Measurements from ENCODE around the gene PRIM1.
A peak's percentile ranks its signal among the peaks of the same experiment; 100 is the strongest.
"Not testable (repeated sequence)": the region's sequence is repeated elsewhere in the genome, so short reads cannot be mapped to it uniquely, and the experiment has no call there.

PRIM1 gene

GRCh38 chr12:56759263-56759908 lies 7.3 kb upstream of the PRIM1 start:
- DNase-seq: no peak

DNA sequence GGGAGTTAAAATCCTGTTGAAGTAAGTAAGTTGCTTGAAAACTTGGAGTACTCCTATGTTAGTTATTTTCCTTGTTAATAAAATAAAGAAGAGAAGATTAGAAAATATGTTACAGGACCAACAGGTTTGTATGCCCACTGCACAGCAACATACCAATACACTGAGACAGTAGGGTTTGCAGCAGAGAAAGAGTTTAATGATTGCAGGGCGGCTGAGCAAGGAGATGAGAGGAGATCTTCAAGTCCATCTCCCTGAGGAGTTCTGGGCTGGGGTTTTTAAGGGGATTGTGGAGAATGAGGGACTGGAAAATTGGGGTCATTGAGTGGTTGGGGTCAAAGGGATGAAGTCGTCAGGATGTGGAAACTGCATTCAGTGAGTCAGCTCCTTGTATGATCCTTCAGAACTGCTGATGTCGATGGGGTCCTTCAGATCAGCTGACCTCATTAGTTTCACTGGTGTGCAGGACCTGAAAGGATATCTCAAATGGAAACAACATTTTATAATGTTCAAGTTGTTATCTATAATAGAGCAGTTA lies 6.7 kb upstream of the PRIM1 start:
- no peak for DNase-seq

GRCh38 chr12:56757971-56758370 lies 5.8 kb upstream of the PRIM1 start:
- DNase-seq: not testable (repeated sequence)

- no peak for DNase-seq
Measured at GRCh38 chr12:56753566-56753965, 1.4 kb upstream of the PRIM1 start.

GRCh38 chr12:56750596-56750995 lies 1.5 kb downstream of the PRIM1 start:
- not testable (repeated sequence) for DNase-seq

DNA sequence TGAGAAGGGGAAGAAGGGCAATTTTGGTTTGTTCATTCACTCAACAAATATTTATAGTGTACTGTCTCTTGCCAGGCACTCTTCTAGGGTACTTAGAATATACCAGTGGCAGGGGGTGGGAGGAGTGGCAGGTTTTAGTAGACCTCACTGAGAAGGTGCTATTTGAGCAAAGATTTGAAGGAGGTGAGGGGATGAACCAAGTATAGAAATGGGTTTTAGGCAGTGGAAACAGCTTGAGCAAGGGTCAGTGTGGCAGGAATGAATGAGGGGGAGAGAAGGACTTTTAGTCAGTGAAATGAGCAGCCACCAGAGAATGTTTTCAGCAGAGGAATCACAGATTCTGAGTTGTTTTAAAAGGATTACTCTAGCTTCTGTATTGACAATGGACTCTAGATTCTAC lies 2.3 kb downstream of the PRIM1 start:
- no peak for DNase-seq

GRCh38 chr12:56749359-56749758 lies 2.8 kb downstream of the PRIM1 start:
- DNase-seq: no peak

GRCh38 chr12:56728139-56728861 lies 23.8 kb downstream of the PRIM1 start:
- DNase-seq: no peak

DNA sequence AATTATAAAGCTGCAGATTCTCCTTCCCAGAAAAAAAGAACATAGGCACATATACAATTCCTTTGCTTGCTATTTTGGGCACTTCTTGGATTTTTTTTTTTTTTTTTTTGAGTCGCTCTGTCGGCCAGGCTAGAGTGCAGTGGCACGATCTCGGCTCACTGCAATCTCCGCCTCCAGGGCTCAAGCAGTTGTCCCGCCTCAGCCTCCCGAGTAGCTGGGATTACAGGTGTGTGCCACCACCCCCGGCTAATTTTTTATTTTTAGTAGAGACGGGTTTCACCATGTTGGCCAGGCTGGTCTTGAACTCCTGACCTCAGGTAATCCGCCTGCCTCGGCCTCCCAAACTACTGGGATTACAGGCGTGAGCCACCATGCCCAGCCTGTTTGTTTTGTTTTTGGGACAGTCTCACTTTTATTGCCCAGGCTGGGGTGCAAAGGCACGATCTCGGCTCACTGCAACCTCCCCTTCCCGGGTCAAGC lies 25.9 kb downstream of the PRIM1 start:
- not testable (repeated sequence) for DNase-seq

GRCh38 chr12:56725723-56726102 lies 26.4 kb downstream of the PRIM1 start:
- DNase-seq: no peak

GRCh38 chr12:56724972-56725722 lies 27.0 kb downstream of the PRIM1 start, which contains the start of gene NACA:
NACA (minus strand) TSS chr12:56725299; CDS start chr12:56724521, 778 bp downstream.
- DNase-seq: peak; percentile 94 to 96

GRCh38 chr12:56724701-56724971 lies 27.5 kb downstream of the PRIM1 start:
- DNase-seq: no peak

DNA sequence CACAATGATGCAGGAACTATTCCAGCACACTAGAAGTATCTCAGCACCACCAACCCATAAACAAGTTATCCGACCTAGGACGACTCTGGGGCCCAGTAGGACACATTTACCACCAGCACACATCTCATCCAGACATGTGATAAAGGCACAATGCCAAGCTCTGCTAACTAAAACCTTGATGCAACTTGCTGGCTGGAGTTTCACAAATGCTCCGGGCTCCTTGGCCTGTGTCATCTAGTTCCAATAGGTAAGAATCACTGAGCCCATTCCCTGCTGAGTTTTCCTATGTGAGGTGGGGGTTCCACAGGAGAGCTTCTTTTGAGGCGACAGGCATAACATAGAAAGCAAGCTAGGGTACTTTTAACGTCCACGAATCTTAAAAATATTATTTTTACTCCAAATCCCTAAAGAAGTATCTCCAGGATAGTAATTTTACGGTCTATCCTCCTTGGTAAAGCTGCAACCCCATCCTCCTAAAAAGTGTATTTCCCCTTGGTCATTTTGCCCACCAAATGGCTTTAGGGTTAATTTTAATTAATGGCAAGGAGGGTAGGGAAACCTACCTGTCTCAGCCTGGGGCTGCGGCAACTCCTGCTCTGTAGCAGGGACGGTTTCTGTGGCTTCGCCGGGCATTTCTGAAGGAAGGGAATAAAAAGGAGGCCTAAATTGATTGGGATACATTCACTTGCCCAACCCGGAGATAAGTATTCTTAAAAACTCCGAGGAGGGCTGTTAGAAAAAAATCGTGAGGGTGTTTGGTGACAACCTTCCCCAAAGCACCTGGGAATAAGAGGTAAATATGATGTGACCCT lies 28.0 kb downstream of the PRIM1 start:
- no peak for DNase-seq

- DNase-seq: no peak
Measured at GRCh38 chr12:56723352-56723751, 28.8 kb downstream of the PRIM1 start.

DNA sequence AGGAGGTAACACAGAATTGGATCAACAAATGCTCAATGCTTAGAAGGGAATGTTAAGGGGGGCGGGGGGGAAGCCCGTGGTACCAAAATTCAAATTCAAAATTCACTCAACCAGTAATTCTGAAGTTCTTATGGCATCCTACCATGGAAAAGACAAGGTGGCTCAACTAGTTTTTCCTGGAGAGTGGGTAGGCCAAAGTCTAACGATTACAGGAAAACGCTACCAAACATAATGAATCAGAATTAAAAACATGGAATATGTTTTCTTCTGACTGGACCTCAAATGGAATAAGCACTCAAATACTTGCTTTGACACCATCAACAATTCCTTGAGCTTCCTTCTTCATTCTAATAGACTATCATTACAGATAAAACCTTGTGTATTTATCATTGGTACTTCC lies 29.3 kb downstream of the PRIM1 start:
- no peak for DNase-seq

DNA sequence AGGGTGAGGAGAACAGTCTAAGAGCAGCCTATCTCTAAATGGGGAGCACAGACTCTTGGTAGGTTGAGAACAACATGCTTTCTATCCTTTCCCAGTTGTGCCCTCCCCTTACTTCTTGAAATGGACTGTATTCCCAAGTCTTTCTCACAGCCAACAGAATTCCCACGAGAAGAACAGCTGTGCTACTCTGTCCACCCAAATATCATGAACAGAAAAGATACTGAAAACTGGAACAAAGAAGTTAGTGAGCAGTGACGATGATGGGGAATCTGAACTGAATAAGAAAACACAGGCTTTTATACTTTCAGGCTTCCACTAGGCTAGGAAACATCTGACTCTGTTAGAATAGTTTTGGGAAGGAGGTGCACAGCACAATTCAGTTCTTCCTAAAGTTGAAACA lies 30.4 kb downstream of the PRIM1 start:
- DNase-seq: no peak

- no peak for DNase-seq
Measured at GRCh38 chr12:56721216-56721615, 30.9 kb downstream of the PRIM1 start.

- no peak for DNase-seq
Measured at GRCh38 chr12:56720731-56721151, 31.4 kb downstream of the PRIM1 start.

GRCh38 chr12:56719056-56719455 lies 33.1 kb downstream of the PRIM1 start:
- no peak for DNase-seq

DNA sequence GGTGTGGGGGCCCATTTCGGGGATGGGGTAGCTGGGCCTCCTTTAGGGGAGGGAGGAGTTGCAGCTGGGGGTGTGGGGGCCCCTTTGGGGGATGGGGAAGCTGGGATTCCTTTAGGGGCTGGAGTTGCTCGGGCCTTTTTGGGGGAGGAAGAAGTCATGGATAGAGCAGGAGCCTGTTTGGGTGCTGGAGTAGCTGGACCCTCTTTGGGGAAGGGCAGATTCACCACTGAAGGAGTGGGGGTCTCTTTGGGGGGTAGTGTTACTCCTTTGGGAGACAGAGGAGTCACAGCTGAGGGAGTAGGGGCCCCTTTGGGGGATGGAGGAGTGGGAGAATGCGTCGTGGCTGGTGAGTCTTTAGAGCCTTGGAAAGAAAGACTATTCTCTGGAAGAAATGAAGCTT lies 33.5 kb downstream of the PRIM1 start:
- DNase-seq: no peak

- no peak for DNase-seq
Measured at GRCh38 chr12:56718149-56718548, 34.0 kb downstream of the PRIM1 start.

- DNase-seq: no peak
Measured at GRCh38 chr12:56716933-56717880, 34.9 kb downstream of the PRIM1 start.

Measured in stimulated activated CD4-positive, alpha-beta T cell treated with anti-CD3 and anti-CD28 coated beads, Interleukin-2, amount 100 ng/mL, for 48 hours (primary cell).